Common myeloid progenitor, CD34-positive (primary cell): ENCODE measurements around the gene HERC2.

Experiments
- CTCF ChIA-PET: fragments of 350-600 bp; sonication (Branson Sonifier 250); formaldehyde crosslinking; loops from one replicate; lab custom pipeline; 2021; ENCODE audit warnings: antibody characterized with exemption; lab: Charles Lee
- POLR2A ChIA-PET: fragments of 350-600 bp; sonication (Branson Sonifier 250); formaldehyde crosslinking; loops from one replicate; lab custom pipeline; 2021; ENCODE audit warnings: antibody characterized with exemption; lab: Charles Lee
- DNase-seq, 3 donors: peaks; one replicate each; pipeline versions ENCODE4 v3.0.0 to v3.0.0-alpha.2; 2013
- H3K27ac ChIP-seq, 2 experiments: 1 replicate in 1 of 2; 2 replicates in 1 of 2; pipeline ENCODE4 v1.7.0; 2013; ENCODE audit warnings: inconsistent platforms in 2 of 2, low read length in 2 of 2, mild to moderate bottlenecking in 2 of 2, low read depth in 1 of 2, moderate library complexity in 1 of 2; ENCODE audit not compliant: severe bottlenecking in 2 of 2, insufficient read depth in 1 of 2, poor library complexity in 1 of 2
- H3K27me3 ChIP-seq, 5 experiments: replicated peaks in 2 of 5; 1 replicate in 3 of 5; 2 replicates in 2 of 5; pipeline versions ENCODE4 v1.6.1 to v1.7.0; 2013; ENCODE audit warnings: low read length in 4 of 5, mild to moderate bottlenecking in 2 of 5, moderate library complexity in 2 of 5, inconsistent platforms in 1 of 5; ENCODE audit not compliant: insufficient read depth in 5 of 5, control insufficient read depth in 4 of 5
- H3K36me3 ChIP-seq, 4 experiments: 1 replicate in 2 of 4; 2 replicates in 2 of 4; pipeline versions ENCODE4 v1.6.1 to v1.7.0; 2013; ENCODE audit warnings: low read length in 3 of 4, control low read depth in 1 of 4, mild to moderate bottlenecking in 1 of 4; ENCODE audit not compliant: control insufficient read depth in 4 of 4, insufficient read depth in 4 of 4
- H3K4me1 ChIP-seq, 4 experiments: 1 replicate in 3 of 4; 2 replicates in 1 of 4; pipeline versions ENCODE4 v1.6.1 to v1.7.1; 2013; ENCODE audit warnings: low read length in 3 of 4, mild to moderate bottlenecking in 3 of 4, control low read depth in 1 of 4, inconsistent platforms in 1 of 4, moderate library complexity in 1 of 4; ENCODE audit not compliant: control insufficient read depth in 4 of 4, insufficient read depth in 4 of 4; ENCODE audit errors: control extremely low read depth in 1 of 4
- H3K4me3 ChIP-seq, 7 experiments: 1 replicate in 4 of 7; 2 replicates in 3 of 7; pipeline versions ENCODE4 v1.5.1 to v1.7.0; 2013; ENCODE audit warnings: mild to moderate bottlenecking in 7 of 7, low read length in 6 of 7, moderate library complexity in 6 of 7, inconsistent platforms in 2 of 7, low read depth in 2 of 7, control low read depth in 1 of 7; ENCODE audit not compliant: insufficient read depth in 4 of 7, control insufficient read depth in 1 of 7; ENCODE audit errors: extremely low read depth in 1 of 7
- H3K9me3 ChIP-seq, 5 experiments: 1 replicate in 4 of 5; 2 replicates in 1 of 5; pipeline versions ENCODE4 v1.6.1 to v1.7.1; 2013; ENCODE audit warnings: low read length in 4 of 5, mild to moderate bottlenecking in 2 of 5, inconsistent platforms in 1 of 5, low read depth in 1 of 5, moderate library complexity in 1 of 5; ENCODE audit not compliant: control insufficient read depth in 4 of 5, insufficient read depth in 2 of 5; ENCODE audit errors: control extremely low read depth in 1 of 5
- WGBS: methylation state at CpG from one replicate; pipeline ENCODE4 v1.1.5; 2013; ENCODE audit not compliant: insufficient coverage; 5-methylcytosine and 5-hydroxymethylcytosine counted together

HERC2 gene

DNA sequence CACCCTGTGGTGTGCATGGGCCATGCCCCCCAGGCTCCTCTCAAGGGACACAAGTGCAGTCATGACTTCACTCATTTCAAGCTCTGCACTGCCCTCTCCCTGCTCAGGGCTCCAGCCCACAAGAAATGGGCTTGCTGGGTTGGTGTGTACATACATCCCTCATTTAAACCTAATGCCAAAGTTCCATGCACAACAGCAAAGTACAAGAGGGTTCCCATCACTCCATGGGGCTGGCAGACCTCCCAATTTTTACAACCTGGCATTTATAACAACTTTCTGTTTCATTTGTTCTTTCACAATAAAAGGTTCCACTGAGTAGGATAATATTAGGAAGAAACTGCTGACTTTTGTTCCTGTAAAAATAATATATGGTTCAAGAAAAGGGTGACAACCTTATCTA lies 54.3 kb downstream of the HERC2 start:
- Histone ChIP-seq H3K9me3 (no peaks in the 10 kb centered on the region), H3K4me3 (no peak overlapping the region), H3K4me1 (no peaks in the 10 kb centered on the region), H3K27me3 (no peaks in the 10 kb centered on the region), H3K36me3 (peaks cover 19 to 79% (median 60%) of the 10 kb centered on the region in 4 experiments), H3K27ac (no peak overlapping the region)
- ChIA-PET CTCF (no interaction called here), POLR2A (no interaction called here)
- DNase-seq: no peak

DNA sequence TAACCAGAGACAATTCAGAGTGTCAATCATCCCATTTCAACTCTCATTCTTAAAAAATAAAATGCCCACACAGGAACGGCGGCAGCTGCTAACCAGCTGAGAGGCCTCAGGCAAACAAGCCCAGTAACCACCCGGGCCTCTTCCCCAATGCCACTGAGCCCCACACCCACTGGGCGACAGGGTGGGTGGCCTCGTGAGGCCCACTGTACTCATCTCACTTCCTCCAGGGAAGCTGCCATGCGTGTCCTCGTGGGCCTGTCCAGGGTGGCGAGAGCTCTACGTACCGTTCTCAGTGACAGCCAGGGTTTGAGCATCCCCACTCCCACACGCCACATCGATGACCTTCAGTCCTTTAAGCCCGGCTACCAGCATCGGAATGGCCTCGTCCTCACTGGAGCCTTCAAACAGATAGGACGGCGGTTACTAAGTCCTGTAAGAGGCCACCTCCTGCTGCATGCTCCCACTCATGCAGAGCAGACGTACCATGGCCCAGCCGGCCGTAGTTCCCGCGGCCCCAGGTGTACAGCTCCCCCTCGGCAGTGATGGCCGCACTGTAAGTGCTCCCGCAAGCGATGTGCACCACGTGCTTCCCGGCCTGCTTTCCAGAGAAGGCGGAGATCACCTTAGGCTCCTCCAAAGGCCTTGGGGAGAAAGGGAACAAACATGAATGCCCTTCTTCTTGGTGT lies 56.5 kb downstream of the HERC2 start:
- Histone ChIP-seq H3K4me1 (no peaks in the 10 kb centered on the region), H3K9me3 (no peaks in the 10 kb centered on the region), H3K27ac (no peak overlapping the region), H3K27me3 (no peaks in the 10 kb centered on the region), H3K4me3 (no peak overlapping the region), H3K36me3 (peaks cover 21 to 81% (median 60%) of the 10 kb centered on the region in 4 experiments)
- DNase-seq: no peak
- WGBS: 94% methylated on average over 28 of the region's 29 CpGs
- CTCF ChIA-PET: no interaction called here
- POLR2A ChIA-PET: no interaction called here

DNA sequence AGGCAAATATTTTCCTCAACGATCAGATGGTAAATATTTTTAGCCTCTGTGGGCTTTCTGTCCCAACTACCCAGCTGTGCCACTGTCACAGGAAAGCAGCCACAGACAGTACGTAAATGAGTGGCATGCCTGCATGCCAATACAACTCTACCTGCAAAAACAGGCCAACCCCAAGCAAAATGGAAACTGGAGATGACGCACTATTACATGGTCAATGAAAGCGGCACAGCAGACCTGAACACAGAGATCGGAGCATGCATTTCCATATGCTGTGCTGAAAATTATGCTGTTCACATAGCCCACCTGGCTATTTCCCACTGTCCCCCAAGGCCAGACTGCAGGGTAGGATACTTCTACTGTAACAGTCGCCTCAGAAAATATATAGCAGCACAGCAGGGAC lies 57.8 kb downstream of the HERC2 start:
- Histone ChIP-seq H3K27ac (no peak overlapping the region), H3K4me3 (no peak overlapping the region), H3K4me1 (no peaks in the 10 kb centered on the region), H3K36me3 (peaks cover 21 to 82% (median 55%) of the 10 kb centered on the region in 4 experiments), H3K27me3 (no peaks in the 10 kb centered on the region), H3K9me3 (no peaks in the 10 kb centered on the region)
- DNase-seq: no peak
- ChIA-PET POLR2A (no interaction called here), CTCF (no interaction called here)
- WGBS: 100% methylated on average over 4 of the region's 6 CpGs

DNA sequence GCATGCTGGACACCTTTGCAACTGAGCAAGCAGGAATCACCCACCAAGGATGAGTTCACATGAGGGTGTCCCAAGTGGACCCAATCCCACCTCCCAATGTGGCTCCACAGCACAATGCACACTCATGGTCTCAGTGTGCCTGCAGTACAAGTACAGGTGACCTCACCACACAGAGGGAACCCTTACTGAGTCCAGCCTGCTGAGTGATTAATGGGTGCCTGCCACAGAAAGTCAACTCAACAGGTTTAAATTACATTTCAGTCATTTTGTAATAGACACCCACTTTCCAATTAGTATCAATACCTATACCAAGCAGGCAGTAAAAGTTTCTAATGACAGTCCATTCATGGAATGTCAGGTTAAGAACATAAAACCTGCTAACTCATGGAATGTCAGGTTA lies 59.5 kb downstream of the HERC2 start:
- ChIA-PET CTCF (no interaction called here), POLR2A (no interaction called here)
- no peak overlapping the region for H3K4me3 ChIP-seq
- H3K27ac ChIP-seq: no peak overlapping the region
- no peaks in the 10 kb centered on the region for H3K27me3 ChIP-seq
- DNase-seq: no peak
- H3K9me3 ChIP-seq: no peaks in the 10 kb centered on the region
- peaks cover 16 to 65% (median 39%) of the 10 kb centered on the region in 4 experiments for H3K36me3 ChIP-seq
- no peaks in the 10 kb centered on the region for H3K4me1 ChIP-seq

DNA sequence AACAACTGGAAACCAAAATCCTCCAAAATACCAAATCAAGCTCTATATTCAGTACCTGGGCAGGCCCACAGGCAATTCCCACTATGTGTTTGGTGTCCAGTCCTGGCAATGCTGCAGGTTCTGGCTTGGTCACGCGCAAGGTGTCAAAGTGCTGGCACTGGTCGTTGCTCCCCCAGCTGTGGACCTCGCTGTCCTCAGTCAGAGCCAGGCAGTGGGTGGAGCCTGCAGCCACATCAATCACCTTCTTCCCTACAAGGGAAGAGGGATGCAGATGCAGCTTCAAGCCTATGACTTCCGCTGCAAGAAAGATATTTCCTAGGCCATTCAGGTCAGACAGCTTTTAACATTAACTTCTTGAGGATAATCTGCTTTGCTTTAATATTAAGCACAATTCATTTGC lies 61.3 kb downstream of the HERC2 start:
- CTCF ChIA-PET: no interaction called here
- POLR2A ChIA-PET: no interaction called here
- H3K4me1 ChIP-seq: no peaks in the 10 kb centered on the region
- H3K36me3 ChIP-seq: peaks cover 14 to 58% (median 37%) of the 10 kb centered on the region in 4 experiments
- no peaks in the 10 kb centered on the region for H3K27me3 ChIP-seq
- no peaks in the 10 kb centered on the region for H3K9me3 ChIP-seq
- DNase-seq: no peak
- no peak overlapping the region for H3K4me3 ChIP-seq
- H3K27ac ChIP-seq: no peak overlapping the region
- 88% methylated on average over 4 of the region's 5 CpGs for WGBS

DNA sequence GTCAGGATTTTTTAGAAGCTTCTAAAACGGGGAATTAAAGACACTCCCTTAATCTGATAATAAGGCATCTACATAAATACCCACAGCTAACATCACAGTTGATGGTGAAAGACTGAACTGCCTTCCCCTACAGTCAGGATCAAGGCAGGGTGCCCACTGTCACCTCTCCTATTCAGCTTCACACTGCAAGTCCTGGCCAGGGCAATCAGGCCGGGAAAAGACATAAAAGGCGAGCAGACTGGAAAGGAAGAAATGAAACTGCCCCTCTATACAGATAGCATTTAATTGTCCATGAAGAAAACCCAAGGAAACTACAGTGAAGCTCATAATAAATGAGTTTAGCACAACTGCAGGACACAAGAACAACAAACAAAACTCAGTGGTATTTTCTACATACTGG lies 61.7 kb downstream of the HERC2 start:
- WGBS: 100% methylated on average over 1 of the region's 3 CpGs
- Histone ChIP-seq H3K27me3 (no peaks in the 10 kb centered on the region), H3K27ac (no peak overlapping the region), H3K4me1 (no peaks in the 10 kb centered on the region), H3K36me3 (peaks cover 12 to 58% (median 37%) of the 10 kb centered on the region in 4 experiments), H3K9me3 (no peaks in the 10 kb centered on the region), H3K4me3 (no peak overlapping the region)
- no peak for DNase-seq
- ChIA-PET POLR2A (no interaction called here), CTCF (no interaction called here)

DNA sequence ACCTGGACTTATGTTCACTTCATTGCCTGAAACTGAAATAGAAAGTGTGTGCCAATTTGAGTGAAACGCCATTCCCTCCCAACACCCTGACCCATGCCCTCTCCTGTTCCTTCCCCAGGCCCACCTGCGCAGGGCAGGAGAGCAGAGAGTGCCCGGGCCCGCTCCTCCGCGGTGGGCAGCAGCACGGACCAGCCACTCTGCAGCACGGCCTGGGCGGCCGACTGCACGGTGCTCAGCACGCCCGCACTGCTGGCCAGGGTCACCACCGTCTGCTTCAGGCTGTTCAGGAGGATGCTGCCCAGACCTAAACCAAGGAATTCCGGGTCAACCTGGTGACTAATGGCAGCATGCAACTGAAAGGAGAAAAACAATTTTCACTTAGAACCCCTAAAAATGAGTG lies 66.0 kb downstream of the HERC2 start:
- WGBS: 100% methylated on average over 5 of the region's 15 CpGs
- CTCF ChIA-PET: no interaction called here
- POLR2A ChIA-PET: no interaction called here
- peaks cover 4 to 59% (median 29%) of the 10 kb centered on the region in 4 experiments for H3K36me3 ChIP-seq
- no peak overlapping the region for H3K27ac ChIP-seq
- no peaks in the 10 kb centered on the region for H3K27me3 ChIP-seq
- no peaks in the 10 kb centered on the region for H3K4me1 ChIP-seq
- no peaks in the 10 kb centered on the region for H3K9me3 ChIP-seq
- no peak for DNase-seq
- no peak overlapping the region for H3K4me3 ChIP-seq
